Activated CD4-positive, alpha-beta T cell treated with anti-CD3 and anti-CD28 coated beads, Interleukin-2, amount 50 U/mL, for 48 hours (primary cell): Measurements from ENCODE around the gene TBC1D5.
"Not testable (repeated sequence)": the region's sequence is repeated elsewhere in the genome, so short reads cannot be mapped to it uniquely, and the experiment has no call there.

Experiments used
- DNase-seq, 2 experiments: peaks; one replicate each; pipeline ENCODE4 v3.0.0-alpha.2; 2020

The TBC1D5 gene

DNA sequence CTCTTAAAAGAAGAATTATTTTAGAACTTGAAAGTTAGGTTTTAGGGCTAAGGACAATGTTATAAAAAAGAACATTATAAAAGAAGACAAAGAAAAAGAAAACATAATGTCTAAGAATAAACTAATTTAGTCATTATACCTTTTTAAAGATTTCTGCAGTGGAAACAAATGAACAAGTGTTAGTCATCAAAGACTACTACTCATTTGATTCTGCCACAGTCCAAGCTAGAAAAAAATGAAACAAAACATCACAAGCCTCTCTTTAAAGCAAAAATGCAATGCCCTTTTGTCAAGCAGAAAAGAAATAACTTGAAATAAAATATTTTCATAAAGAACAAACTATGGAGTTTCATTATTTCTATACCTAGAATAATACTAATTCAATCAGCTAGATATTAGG lies 102.0 kb downstream of the TBC1D5 start:
- DNase-seq, result no peak

DNA sequence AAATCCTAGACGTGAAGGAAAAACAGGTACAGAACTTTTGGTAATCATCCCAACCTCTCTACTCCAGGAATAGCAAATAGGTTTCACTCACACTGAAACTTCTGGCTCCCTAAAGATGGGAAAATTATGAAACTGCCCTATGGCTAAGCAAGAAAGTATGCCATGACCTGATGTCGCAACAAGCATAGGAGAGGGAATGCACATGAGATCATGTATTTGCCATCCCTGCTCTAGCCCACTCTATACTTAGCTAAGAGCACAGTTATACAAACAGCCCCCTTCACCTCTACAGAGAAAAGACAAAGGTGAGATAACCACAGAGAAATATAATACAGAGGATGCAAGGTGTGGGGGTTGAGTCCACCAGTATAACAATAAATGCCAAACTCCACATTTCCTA lies 102.7 kb downstream of the TBC1D5 start:
- no peak for DNase-seq

DNA sequence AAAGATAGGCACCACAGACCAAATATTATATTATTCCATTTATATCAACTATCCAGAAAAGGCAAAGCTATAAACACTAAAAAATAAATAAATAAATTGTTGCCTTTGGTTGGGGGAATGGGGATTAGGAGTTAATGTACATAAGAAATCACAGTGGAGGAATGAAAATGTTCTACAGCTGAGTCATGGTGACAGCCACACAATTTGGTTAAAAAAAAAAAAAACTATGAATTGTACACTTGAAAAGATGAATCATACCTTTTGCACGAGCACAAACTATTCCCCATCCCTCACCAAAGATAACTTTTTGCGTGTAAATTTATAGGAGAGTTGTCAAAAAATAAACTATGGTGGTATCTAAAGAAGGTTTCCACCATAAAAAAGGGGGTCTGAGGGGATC lies 103.2 kb downstream of the TBC1D5 start:
- DNase-seq, result no peak

DNA sequence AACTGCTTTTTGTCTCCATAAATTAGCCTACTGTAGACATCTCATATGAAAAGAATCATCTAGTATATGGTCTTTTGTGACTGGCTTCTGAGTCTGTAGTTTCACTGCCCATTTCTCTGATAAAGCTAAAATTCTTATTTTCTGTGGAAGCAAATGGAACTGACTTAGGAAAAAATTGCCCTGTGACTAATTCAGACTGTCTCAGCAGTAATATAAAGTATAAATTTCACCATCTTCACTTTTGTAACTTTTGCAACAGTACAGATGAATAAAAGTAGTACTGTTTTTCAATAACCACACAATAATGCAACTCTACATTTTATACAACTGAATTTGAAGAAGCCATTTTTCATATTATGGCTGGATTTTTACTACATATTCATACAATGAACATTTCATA lies 104.1 kb downstream of the TBC1D5 start:
- DNase-seq, result no peak

DNA sequence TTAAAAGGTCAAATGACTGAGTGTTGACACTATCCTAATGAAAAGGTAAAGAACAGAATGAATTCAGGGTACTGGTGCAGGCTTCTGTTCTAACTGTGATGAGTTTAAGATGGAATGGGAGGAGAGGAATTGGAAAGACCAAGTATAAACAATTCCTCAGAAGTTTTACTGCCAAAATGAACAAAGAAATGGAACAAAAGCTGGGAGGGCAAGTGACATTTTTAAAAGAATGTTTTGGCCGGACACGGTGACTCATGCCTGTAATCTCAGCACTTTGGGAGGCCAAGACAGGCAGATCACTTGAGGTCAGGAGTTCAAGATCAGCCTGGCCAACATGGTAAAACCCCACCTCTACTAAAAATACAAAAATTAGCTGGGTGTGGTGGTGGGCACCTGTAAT lies 106.8 kb downstream of the TBC1D5 start:
- not testable (repeated sequence) for DNase-seq

DNA sequence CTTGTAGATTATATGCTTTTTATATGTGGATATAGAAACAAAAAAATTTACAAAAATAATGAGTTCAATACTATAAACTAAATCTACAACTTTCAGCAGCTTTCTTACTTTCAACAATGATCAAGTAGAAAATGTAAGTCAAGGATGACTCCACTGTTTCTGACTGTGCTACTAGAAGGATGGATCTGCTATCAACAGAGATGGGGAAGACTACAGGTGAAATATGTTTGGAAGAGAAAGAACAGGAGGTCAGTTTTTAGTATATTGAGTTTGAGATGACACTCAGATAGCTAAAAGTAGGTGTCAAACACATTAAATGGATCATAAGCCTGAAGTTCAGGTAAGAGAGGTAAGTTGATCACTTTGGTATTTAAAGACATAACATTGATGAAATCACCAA lies 107.5 kb downstream of the TBC1D5 start:
- no peak for DNase-seq

DNA sequence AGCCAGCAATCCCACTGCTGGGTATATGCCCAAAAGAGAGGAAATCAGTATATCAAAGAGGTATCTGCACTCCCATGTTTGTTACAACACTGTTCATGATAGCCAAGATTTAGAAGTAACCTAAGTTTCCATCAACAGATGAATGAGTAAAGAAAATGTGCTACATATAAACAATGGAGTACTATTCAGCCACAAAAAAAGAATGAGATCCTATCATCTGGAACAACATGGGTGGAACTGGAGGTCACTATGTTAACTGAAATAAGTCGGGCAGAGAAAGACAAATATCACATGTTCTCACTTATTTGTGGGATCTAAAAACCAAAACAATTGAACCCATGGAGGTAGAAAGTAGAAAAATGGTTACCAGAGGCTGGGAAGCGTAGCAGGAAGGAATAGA lies 108.2 kb downstream of the TBC1D5 start:
- DNase-seq, result no peak

DNA sequence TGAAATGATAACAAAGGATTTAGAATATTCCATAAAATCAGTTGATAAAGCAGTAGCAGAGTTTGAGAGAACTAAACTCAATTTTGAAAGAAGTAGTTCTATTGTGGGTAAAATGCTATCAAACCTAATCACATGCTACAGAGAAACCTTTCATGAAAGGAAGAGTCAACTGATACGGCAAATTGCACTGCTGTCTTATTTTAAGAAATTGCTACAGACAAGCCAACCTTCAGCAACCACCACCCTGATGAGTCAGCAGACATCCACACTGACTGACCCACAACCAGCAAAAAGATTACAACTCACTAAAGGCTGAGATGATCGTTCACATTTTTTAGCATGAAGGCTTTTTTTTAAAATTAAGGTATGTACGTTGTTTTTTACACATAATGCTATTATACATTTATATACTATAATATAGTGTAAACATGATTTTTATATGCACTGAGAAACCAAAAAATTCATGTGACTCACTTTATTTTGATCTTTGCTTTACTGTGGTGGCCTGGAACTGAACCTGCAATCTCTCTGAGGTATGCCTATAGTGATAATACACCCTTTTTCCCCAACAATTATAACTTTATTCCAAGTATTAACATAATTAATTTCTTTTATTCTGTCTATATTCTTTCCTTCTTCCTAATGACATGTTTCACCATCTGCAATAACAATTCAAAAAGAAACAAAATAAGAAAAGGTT lies 109.9 kb downstream of the TBC1D5 start:
- peak in 1 of 2 experiments; percentile 9 for DNase-seq

DNA sequence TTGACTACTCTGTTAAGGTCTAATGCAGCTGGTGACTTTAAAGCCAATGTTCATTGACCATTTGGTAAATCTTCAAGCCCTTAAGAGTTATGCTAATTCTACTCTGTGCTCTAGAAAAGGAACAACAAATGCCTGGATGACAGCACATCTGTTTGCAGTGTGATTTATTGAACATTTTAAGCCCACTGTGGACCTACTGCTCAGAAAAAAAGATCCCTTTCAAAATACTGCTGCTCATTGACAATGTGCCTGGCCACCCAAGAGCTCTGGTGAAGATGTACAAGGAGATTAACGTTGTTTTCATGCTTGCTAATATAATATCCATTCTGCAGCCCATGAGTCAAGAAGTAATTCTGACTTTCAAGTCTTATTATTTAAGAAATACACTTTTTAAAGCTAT lies 110.8 kb downstream of the TBC1D5 start:
- DNase-seq, result no peak

DNA sequence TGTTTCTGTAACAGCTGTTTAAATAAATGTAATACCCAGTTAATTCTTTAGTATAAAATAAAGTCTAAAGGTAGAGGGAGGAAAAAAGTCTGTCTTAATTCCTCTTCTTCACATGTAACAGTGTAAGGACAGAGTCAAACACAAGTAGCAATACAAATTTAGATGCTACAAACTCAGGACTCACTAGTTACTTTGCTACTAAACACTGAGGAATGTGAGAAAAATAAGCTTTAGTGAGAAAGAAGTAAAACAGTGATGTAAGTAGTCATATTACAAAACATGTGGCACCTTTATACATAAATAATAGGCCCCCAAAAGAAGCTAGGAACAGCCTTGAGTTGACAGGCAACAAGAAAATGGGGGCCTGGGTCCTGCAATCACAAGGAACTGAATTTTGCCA lies 113.0 kb downstream of the TBC1D5 start:
- DNase-seq, result no peak

DNA sequence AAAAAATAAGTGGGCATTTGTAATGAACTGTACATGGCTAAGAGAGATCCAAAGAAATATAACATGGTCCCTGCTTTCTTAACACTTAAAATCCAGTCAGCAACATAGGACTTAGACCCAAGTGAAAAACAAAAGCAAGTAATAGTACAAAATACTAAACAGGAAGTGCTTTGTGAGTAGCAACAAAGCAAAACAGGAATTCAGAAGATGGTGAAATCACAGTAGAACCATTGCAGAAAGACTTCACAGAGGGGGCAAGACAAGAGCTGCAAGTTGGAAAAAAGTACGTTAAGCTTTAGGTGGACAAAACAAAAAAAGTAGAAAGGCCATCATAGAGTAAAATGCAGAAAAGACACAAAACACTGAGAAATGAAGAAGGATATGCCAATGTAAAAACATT lies 116.0 kb downstream of the TBC1D5 start:
- no peak for DNase-seq

DNA sequence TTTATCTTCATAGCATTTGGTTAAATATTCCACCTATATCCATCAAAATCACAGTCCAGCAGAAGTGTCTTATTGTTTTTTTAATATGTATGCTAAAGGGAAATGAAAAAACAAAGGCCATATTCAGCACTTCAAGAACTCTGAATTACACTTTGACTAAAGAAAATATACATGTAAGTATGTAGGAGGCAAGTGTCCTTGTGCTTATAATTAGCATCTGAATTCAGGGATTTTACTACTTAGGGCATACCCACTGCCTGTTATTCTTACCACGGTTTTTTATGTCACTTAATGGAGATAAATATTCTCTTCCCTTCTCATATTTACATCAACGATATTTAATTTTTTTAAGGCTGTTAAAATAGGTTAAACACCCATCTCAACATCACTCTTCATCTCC lies 117.3 kb downstream of the TBC1D5 start:
- DNase-seq, result no peak

DNA sequence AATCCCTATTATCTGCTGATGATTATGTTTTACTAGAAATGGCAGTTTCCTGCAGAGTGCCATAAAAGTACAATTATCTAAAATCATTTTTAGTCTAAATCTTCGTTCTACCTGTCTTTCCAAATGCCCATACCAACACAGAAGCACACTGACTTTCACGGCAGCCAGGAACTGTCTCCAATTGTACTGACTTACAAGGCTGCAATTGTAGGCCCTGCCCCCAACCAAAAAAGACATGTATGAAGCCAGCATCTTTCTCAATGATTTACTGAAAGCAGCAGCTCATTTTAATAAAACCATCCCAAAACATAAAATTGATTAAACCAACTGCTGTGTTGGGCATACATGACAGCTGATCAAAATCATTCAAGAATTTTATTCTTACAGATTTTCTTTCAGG lies 119.0 kb downstream of the TBC1D5 start:
- DNase-seq, result no peak

DNA sequence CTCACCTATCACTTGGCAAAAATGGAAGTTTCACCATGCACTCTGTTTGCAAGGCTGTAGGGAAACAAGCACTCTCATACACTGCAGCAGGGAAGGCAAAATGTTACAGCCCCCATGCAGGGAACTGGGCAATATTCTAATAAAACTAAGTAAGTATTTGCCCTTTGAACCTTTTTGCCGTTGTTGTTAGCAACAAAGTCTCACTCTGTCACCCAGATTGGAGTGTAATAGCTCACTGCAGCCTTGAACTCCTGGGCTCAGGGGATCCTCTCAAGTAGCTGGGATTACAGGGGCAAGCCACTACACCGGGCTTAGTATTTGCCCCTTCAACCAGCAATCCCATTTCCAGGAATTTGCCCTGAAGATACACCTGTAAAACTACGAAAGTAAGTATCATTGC lies 122.5 kb downstream of the TBC1D5 start:
- DNase-seq, result no peak

DNA sequence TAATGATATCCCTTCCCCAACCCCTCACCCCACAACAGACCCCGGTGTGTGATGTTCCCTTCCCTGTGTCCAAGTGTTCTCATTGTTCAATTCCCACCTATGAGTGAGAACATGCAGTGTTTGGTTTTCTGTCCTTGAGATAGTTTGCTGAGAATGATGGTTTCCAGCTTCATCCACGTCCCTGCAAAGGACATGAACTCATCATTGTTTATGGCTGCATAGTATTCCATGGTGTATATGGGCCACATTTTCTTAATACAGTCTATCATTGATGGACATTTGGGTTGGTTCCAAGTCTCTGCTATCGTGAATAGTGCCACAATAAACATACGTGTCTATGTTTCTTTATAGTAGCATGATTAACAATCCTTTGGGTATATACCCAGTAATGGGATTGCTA lies 129.4 kb downstream of the TBC1D5 start:
- not testable (repeated sequence) for DNase-seq

DNA sequence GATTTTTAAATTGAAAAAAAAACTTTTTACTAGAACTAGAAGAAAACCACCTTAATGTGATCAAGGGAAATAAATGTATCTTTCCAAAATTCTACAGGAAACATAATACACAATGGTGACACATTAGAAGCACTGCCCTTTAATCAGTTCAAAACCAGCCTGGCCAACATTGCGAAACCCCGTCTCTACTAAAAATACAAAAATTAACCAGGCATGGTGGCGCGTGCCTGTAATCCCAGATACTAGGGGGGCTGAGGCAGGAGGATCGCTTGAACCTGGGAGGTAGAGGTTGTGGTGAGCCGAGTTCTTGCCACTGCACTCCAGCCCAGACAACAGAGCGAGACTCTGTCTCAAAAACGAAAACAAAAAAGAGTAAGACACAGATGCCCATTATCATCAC lies 134.5 kb downstream of the TBC1D5 start:
- DNase-seq, result no peak

DNA sequence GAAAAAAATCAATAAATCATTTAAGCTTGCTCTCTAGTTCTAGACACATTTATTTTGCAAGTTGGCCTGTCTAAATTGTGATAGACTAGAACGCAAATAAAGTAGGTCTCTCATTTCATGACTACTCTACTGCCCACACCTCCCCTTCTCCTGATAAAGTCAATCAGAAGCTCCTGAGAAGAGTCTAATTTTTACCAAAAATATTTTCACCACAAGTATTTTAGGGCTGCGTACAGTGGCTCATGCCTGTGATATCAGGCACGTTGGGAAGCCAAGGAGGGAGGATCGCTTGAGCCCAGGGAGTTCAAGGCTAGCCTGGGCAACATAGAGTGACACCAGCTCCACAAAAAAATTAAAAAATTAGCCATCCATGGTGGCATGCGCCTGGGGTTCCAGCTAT lies 136.5 kb downstream of the TBC1D5 start:
- DNase-seq, result no peak

DNA sequence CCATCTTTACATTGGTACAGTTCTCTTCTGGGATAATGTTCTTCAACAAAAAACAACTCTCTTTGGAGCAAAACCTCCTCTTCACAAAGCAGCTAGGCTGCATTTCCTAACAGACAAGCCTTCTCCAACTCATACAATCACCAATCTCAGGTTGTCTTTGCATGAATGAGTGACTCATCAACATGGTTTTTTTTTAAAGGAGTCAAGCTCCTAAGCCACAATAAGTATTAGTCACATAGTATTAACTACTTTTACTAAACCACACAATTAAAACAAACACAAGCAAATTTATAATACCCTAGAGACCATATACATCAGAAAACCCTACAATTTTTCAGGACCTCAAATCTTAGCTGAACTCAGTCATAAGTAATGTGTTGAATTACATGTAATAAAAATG lies 137.4 kb downstream of the TBC1D5 start:
- DNase-seq, result no peak

DNA sequence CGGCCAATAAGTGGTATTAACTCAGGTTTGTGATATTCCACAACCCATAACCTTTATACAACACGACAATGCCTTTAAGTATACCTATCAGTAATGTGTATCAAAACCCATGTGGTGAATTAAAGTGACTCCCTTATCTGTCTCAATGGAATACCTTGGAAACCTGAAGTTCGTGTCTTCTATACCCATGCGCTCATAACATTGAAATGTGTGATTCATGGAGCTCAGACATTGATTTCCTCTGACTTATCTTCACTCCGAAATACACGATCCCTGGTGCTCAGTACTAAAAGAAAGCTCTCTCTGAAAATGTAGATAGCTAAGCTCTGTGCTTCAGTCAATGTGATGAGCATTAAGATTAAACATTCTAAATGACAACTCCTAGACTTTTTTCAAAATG lies 140.3 kb downstream of the TBC1D5 start:
- DNase-seq, result no peak

DNA sequence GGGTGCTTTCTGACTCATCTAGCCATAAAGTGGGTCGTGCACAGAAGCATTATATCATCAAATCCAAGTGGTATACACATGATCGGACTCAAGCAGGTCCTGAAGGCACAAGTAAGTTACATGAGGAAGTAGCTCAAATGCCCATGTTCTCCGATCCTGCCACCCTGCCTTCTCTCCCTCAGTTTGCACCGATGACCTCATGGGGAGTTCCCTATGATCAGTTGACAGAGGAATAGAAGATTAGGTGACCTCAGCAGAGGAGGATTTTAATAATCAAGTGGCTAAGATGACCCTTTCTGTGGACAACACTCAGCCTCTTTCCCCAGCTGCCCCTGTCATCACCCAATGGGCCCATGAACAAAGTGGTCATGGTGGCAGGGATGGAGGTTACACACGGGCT lies 149.5 kb downstream of the TBC1D5 start:
- no peak for DNase-seq

DNA sequence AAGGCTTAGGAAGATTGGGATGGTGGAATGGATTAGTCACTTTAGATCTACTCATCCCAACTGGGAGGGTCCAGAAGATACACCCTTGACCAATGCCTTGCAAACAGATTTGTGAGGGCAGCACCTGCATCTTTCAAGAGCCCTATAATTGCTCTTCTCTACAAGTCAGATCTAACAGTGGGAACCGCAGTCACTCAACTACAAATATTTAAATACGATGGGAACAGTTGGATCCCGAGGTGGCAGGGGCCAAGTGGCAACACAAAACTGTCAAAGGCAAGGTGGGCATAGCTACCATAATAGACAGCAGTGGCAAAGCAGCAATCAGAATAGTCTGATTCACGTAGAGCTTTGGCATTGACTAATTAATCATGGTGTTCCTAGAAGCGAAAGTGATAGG lies 152.0 kb downstream of the TBC1D5 start:
- no peak for DNase-seq

DNA sequence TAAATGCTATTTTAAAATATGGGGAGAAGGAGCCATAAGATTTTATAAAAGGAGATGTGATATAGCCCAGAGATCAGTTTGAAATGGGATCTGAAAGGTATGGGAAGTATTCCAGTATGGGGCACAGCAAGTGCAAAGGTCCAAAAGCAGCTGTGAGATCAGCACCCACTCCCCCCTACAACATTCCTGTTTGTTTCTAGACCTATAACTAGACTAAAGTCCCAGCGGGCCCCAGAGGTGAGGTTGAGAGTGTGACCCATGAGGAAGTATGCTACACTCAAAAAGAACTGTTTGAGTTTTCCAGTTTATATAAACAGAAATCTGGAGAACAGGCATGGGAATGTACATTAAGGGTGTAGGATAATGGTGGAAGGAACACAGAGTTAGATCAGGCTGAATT lies 152.5 kb downstream of the TBC1D5 start:
- DNase-seq, result no peak

DNA sequence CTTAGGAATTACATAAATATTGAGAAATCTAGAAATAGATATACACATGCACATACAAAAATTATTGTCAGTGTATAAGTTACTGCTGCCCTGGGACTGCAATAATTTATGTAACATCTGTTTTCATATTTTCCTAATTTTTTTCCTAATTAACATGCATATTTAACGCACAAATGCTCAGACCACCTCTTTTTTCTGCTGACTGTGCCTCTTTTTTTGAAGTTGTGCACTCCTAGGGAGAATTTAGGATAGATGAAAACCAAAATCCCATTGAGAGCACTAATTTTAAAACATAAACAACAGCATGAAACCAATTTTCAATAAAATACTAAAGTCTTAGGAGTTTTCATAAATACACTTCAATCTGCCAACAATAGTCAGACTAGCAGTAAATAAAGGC lies 154.0 kb downstream of the TBC1D5 start:
- DNase-seq, result no peak

DNA sequence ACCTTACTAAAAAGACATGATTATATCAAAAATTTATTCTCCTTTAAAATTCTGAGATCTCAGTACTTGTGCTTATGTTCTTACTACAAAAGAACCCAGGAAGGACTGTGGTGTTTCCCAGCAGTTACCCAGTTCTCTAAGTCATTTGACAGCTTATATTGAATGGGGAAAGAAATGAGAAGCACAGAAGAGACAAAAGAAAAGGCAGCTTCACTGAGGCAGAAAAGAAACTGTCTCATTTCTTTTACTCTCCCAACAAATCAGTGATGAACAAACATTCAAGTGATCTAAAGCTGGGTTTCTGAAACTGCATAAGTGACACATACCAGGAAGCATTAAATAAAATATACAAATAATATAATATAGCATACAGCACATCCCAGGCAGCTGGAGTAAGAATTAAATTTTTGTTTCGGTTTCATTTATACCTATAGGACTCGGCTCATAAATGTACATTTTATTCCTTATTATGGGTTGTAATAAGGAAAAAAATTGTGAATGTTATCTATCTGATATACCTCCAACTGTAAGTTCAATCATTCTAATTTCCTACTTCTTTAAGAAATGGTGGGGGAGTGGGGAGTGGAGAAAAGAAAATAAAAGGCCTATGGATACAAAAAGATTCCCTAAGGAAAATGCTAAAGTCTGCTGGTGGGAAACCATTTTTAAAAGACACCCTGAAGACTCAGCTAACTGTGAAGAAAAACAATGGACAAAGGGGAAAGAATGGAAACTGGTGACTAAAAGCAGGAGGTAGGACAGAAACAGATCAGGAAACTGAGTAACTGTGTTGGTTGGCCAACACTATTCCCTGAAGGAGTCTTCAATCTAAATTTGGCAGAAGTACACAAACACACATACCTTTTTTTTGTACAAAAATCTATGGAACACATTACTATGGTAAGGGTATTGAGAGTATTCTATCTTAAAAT lies 156.8 kb downstream of the TBC1D5 start:
- DNase-seq, result no peak

DNA sequence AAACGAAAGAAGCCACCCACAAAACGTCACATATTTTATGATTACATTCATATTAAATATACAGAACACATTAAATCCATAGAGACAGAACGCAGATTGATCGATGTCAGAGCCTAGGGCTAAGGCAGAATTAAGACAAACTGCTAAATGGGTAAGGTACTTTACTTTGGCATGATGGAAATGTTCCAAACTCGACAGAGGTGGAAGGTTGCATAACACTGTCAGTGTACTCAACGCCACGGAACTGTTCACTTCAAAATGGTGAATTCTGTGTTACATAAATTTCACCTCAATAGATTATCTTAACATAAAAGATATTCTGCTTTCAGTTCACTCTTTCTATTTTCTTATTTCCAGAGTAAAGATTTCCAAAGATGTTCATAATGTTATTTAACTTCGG lies 158.4 kb downstream of the TBC1D5 start:
- no peak for DNase-seq
